ENCODE measurements around the gene SPA17.
A peak's percentile ranks its signal among the peaks of the same experiment; 100 is the strongest.

Gene SPA17

GRCh38 chr11:124724979-124725718 lies 51.4 kb downstream of the SPA17 start:
- no peak for DNase-seq (ENCODE audit: low spot score)

- no peak for DNase-seq (ENCODE audit: low spot score)
These were observed 52.0 kb downstream of the SPA17 start for GRCh38 chr11:124725719-124726105.

- DNase-seq (ENCODE audit: low spot score) = no peak
These were observed 53.8 kb downstream of the SPA17 start for GRCh38 chr11:124727474-124727873.

- no peak for DNase-seq (ENCODE audit: low spot score)
These were observed 54.4 kb downstream of the SPA17 start for GRCh38 chr11:124728134-124728533.

GRCh38 chr11:124729571-124729970 lies 55.9 kb downstream of the SPA17 start:
- no peak for DNase-seq (ENCODE audit: low spot score)

- DNase-seq (ENCODE audit: low spot score) = no peak
These were observed 58.5 kb downstream of the SPA17 start for GRCh38 chr11:124732230-124732629.

GRCh38 chr11:124736736-124737135 lies 63.0 kb downstream of the SPA17 start:
- no peak for DNase-seq (ENCODE audit: low spot score)

- DNase-seq (ENCODE audit: low spot score) = no peak
These were observed 64.1 kb downstream of the SPA17 start for GRCh38 chr11:124737638-124738305.

GRCh38 chr11:124738713-124739478 lies 65.2 kb downstream of the SPA17 start:
- DNase-seq (ENCODE audit: low spot score) = no peak

- peak; percentile 85 for DNase-seq (ENCODE audit: low spot score)
These were observed 66.0 kb downstream of the SPA17 start, which contains the start of gene NRGN for GRCh38 chr11:124739479-124740276. TSS of gene NRGN (plus strand) at chr11:124739942. CDS start at chr11:124740085, 143 bp downstream.

GRCh38 chr11:124740277-124740882 lies 66.7 kb downstream of the SPA17 start:
- peak; percentile 29 for DNase-seq (ENCODE audit: low spot score)

GRCh38 chr11:124742555-124742954 lies 68.9 kb downstream of the SPA17 start:
- DNase-seq (ENCODE audit: low spot score) = no peak

- no peak for DNase-seq (ENCODE audit: low spot score)
These were observed 69.3 kb downstream of the SPA17 start for GRCh38 chr11:124743050-124743449.

- DNase-seq (ENCODE audit: low spot score) = no peak
These were observed 71.6 kb downstream of the SPA17 start for GRCh38 chr11:124745270-124745834.

- peak; percentile 28 for DNase-seq (ENCODE audit: low spot score)
These were observed 72.3 kb downstream of the SPA17 start for GRCh38 chr11:124745835-124746620.

GRCh38 chr11:124746621-124747243 lies 73.0 kb downstream of the SPA17 start:
- peak; percentile 72 for DNase-seq (ENCODE audit: low spot score)
